Measurements from ENCODE around the gene CD33. TPM values are rescaled to one million over a fixed set of nuclear protein-coding genes. Genes with fewer than 3 reads are reported as not detected.

Gene CD33
- total RNA-seq, 1 donor from 2014 or later = 32.0 TPM

DNA sequence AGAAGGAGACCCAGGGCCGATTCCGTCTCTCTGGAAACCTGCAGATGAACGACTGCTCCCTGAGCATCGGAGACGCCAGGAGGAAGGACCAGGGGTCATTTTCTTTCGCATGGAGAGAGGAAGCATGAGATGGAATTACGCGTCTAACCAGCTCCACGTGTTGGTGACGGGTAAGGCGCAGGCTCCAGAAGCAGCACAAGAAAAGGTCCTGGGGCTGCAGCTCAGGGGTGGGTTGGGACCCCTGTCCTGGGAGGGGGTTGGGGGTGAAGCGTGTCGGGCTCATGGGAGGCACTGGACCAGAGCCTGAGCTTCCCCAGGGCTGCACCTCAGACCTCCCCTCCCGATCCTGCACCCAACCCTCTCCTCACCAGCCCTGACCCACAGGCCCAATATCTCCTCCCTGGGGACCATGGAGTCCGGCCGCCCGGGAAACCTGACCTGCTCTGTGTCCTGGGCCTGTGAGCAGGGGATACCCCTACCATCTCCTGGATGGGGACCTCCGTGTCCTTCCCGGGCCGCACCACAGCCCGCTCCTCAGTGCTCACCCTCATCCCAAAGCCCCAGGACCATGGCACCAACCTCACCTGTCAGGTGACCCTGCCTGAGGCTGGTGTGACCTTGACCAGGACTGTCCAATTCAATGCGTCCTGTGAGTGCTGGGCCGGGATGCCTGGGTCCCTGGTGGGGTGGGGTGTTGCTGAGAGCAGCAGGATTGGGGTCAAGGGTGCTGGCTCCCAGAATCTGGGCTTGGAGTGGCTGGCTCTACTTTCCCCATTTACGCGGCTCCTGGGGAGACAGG lies 39.6 kb upstream of the CD33 start:
- no peaks in the 10 kb centered on the region for H3K9me3 ChIP-seq
- DNase-seq = no peak
- TF ChIP-seq, protein P1, sequence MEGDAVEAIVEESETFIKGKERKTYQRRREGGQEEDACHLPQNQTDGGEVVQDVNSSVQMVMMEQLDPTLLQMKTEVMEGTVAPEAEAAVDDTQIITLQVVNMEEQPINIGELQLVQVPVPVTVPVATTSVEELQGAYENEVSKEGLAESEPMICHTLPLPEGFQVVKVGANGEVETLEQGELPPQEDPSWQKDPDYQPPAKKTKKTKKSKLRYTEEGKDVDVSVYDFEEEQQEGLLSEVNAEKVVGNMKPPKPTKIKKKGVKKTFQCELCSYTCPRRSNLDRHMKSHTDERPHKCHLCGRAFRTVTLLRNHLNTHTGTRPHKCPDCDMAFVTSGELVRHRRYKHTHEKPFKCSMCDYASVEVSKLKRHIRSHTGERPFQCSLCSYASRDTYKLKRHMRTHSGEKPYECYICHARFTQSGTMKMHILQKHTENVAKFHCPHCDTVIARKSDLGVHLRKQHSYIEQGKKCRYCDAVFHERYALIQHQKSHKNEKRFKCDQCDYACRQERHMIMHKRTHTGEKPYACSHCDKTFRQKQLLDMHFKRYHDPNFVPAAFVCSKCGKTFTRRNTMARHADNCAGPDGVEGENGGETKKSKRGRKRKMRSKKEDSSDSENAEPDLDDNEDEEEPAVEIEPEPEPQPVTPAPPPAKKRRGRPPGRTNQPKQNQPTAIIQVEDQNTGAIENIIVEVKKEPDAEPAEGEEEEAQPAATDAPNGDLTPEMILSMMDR (IDR thresholded peaks at IDR 0.05) = no peak
- no peak overlapping the region for H3K4me3 ChIP-seq
- no peaks in the 10 kb centered on the region for H3K36me3 ChIP-seq
- H3K27ac ChIP-seq = no peak overlapping the region
- H3K27me3 ChIP-seq (ENCODE audit: low read depth) = peaks cover 28% of the 10 kb centered on the region
- H3K4me1 ChIP-seq = no peaks in the 10 kb centered on the region
- intact Hi-C loops (cut with DNase I) = no loop called here
- no peak for ATAC-seq

DNA sequence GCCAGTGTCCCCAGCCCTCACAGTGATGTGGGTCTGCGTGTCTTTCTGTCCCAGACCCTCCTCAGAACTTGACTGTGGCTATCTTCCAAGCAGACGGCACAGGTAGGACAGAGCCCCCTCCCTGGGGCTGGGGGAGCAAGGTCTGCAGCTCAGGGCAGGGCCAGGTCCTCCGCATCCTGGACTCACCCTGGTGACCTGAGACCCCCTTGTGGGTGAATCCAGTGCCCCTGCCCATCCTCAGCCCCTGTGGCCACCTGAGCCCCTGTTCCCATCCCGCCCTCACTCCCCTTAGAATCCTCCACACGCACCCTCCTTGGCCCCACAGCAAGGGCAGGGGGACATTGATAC lies 39.0 kb upstream of the CD33 start:
- no peaks in the 10 kb centered on the region for H3K9me3 ChIP-seq
- TF ChIP-seq, protein P1 (IDR thresholded peaks at IDR 0.05) = no peak
- H3K36me3 ChIP-seq = no peaks in the 10 kb centered on the region
- H3K27ac ChIP-seq = no peak overlapping the region
- no peak overlapping the region for H3K4me3 ChIP-seq
- ATAC-seq (no peak), DNase-seq (no peak)
- H3K4me1 ChIP-seq = no peaks in the 10 kb centered on the region
- peaks cover 28% of the 10 kb centered on the region for H3K27me3 ChIP-seq (ENCODE audit: low read depth)
- intact Hi-C loops (cut with DNase I) = no loop called here

DNA sequence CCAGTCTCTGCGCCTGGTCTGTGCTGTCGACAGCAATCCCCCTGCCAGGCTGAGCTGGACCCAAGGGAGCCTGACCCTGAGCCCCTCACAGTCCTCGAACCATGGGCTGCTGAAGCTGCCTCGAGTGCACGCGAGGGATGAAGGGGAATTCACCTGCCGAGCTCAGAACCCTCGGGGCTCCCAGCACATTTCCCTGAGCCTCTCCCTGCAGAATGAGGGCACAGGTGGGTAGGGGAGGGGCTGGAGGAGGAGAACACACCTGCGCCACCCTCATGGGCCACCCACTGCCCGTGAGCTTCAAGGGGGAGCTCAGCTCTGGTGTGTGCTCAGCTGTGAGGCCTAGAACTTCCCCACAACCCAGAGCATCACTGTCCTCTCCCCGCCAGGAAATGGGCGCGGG lies 38.6 kb upstream of the CD33 start:
- DNase-seq = no peak

DNA sequence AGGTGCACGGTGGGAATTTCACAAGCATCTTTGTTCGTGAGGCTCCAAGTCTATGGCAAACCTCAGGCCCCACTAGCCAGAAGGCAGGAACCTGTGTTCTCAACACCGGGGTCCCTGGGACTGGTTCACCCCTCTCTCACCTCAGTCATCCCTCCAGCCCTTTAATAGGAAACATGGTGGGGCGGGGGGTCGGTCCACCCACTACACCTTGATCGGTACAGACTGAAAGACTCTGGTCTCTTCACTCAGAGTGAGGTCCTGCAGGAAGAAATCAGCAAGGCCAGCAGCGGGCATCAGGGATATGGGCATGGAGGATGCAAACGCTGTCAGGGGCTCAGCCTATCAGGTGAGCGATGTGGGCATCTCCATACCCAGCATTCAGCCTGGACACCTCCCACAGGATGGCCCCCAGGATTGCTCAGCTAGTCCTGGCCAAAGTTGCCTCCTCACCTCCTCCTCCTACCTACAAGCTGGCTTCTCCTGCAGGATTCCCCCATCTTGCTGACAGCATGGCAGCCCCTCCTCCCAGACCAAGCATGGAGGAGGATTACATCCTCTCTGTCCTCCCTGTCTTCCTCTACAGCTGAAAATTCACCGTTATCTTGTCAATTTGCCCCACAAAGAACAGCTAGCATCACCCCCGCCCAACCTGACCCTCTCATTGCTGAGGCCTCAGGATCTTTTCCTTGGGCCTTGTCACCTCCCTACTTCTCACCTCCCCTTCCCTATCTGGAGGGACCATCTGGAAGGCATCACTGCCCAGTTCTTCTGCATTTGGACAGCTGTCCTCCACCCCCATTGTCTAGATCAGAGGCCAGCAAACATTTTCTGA lies 37.3 kb upstream of the CD33 start:
- intact Hi-C loops (cut with DNase I) = no loop called here
- Histone ChIP-seq H3K4me3 (no peak overlapping the region), H3K36me3 (no peaks in the 10 kb centered on the region), H3K27me3 (ENCODE audit: low read depth) (peaks cover 28% of the 10 kb centered on the region), H3K27ac (no peak overlapping the region), H3K4me1 (no peaks in the 10 kb centered on the region), H3K9me3 (no peaks in the 10 kb centered on the region)
- ATAC-seq (no peak), DNase-seq (no peak)
- TF ChIP-seq, protein P1 (IDR thresholded peaks at IDR 0.05) = no peak

More for the DNA sequence above, 38.6 kb upstream of the CD33 start:
- intact Hi-C loops (cut with DNase I) = no loop called here
- TF ChIP-seq, protein P1 (IDR thresholded peaks at IDR 0.05) = no peak
- ATAC-seq = no peak
- H3K9me3 ChIP-seq = no peaks in the 10 kb centered on the region
- H3K27me3 ChIP-seq (ENCODE audit: low read depth) = peaks cover 28% of the 10 kb centered on the region
- H3K36me3 ChIP-seq = no peaks in the 10 kb centered on the region
- H3K4me3 ChIP-seq = no peak overlapping the region
- H3K27ac ChIP-seq = no peak overlapping the region
- H3K4me1 ChIP-seq = no peaks in the 10 kb centered on the region

DNA sequence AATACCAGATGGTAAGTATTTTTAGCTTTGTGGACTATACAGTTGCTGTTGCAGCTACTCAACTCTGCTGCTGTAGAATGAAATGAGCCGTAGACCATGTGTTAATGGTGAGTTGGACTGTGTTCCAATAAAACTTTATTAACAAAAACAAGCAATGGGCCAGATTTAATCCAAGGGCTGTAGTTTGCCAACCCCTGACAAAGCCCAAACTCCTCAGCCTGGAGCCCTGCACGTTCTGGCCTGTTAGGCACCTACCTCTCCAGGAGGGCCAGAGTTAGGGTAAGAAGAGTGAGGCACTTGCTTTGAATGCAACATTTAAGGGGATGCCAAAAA lies 36.7 kb upstream of the CD33 start:
- no peak for DNase-seq
- intact Hi-C loops (cut with DNase I) = no loop called here
- TF ChIP-seq, protein P1 (IDR thresholded peaks at IDR 0.05) = no peak
- H3K36me3 ChIP-seq = no peaks in the 10 kb centered on the region
- H3K4me1 ChIP-seq = no peaks in the 10 kb centered on the region
- ATAC-seq = no peak
- no peak overlapping the region for H3K4me3 ChIP-seq
- H3K27ac ChIP-seq = no peak overlapping the region
- H3K27me3 ChIP-seq (ENCODE audit: low read depth) = peaks cover 28% of the 10 kb centered on the region
- H3K9me3 ChIP-seq = no peaks in the 10 kb centered on the region
